ENCODE results near the gene MDFI. TPM values are rescaled to one million over a fixed set of nuclear protein-coding genes. Genes with fewer than 3 reads are reported as not detected.

The MDFI gene
- total RNA-seq, 1 donor from 2014 or later: 7.9 TPM

- H3K27ac Mint-ChIP-seq (ENCODE audit: unreplicated experiment): no peak overlapping the region
- no peaks in the 10 kb centered on the region for H3K4me1 Mint-ChIP-seq (ENCODE audit: low read depth, unreplicated experiment)
- TF ChIP-seq, protein P1, sequence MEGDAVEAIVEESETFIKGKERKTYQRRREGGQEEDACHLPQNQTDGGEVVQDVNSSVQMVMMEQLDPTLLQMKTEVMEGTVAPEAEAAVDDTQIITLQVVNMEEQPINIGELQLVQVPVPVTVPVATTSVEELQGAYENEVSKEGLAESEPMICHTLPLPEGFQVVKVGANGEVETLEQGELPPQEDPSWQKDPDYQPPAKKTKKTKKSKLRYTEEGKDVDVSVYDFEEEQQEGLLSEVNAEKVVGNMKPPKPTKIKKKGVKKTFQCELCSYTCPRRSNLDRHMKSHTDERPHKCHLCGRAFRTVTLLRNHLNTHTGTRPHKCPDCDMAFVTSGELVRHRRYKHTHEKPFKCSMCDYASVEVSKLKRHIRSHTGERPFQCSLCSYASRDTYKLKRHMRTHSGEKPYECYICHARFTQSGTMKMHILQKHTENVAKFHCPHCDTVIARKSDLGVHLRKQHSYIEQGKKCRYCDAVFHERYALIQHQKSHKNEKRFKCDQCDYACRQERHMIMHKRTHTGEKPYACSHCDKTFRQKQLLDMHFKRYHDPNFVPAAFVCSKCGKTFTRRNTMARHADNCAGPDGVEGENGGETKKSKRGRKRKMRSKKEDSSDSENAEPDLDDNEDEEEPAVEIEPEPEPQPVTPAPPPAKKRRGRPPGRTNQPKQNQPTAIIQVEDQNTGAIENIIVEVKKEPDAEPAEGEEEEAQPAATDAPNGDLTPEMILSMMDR (IDR thresholded peaks at IDR 0.05; ENCODE audit: partially characterized antibody, unreplicated experiment): no peak
- peaks cover 2% of the 10 kb centered on the region for H3K9me3 Mint-ChIP-seq (ENCODE audit: unreplicated experiment)
- no peak for DNase-seq
- H3K36me3 Mint-ChIP-seq (ENCODE audit: unreplicated experiment): no peaks in the 10 kb centered on the region
- peaks cover 8% of the 10 kb centered on the region for H3K27me3 Mint-ChIP-seq (ENCODE audit: unreplicated experiment)
- H3K4me3 Mint-ChIP-seq (ENCODE audit: unreplicated experiment): no peak overlapping the region
Measured at GRCh38 chr6:41692080-41692675, 53.9 kb downstream of the MDFI start.

DNA sequence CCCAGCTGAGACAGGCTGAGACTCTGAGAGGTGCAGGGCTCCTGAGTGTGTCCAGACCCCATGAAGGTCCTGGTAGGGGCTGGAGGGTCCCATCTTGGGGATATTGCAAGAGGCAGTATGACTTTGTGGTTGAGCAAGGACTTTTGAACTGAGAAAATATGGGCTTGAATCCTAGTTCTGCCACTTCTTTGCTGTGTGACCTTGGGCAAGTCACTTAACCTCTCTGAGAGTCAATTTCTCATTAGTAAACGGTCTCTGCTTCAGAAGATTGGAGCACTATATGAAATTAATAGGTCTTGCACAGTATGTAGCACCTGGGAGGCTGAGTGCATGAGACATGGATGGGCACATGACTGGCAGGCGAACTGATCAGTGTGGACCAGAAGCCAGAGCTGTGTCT is 54.5 kb downstream of the MDFI start:
- no peak overlapping the region for H3K27ac Mint-ChIP-seq (ENCODE audit: unreplicated experiment)
- H3K4me3 Mint-ChIP-seq (ENCODE audit: unreplicated experiment): no peak overlapping the region
- H3K27me3 Mint-ChIP-seq (ENCODE audit: unreplicated experiment): peaks cover 8% of the 10 kb centered on the region
- no peak for DNase-seq
- peaks cover 2% of the 10 kb centered on the region for H3K9me3 Mint-ChIP-seq (ENCODE audit: unreplicated experiment)
- H3K4me1 Mint-ChIP-seq (ENCODE audit: low read depth, unreplicated experiment): no peaks in the 10 kb centered on the region
- H3K36me3 Mint-ChIP-seq (ENCODE audit: unreplicated experiment): no peaks in the 10 kb centered on the region
- TF ChIP-seq, protein P1 (IDR thresholded peaks at IDR 0.05; ENCODE audit: partially characterized antibody, unreplicated experiment): no peak

DNA sequence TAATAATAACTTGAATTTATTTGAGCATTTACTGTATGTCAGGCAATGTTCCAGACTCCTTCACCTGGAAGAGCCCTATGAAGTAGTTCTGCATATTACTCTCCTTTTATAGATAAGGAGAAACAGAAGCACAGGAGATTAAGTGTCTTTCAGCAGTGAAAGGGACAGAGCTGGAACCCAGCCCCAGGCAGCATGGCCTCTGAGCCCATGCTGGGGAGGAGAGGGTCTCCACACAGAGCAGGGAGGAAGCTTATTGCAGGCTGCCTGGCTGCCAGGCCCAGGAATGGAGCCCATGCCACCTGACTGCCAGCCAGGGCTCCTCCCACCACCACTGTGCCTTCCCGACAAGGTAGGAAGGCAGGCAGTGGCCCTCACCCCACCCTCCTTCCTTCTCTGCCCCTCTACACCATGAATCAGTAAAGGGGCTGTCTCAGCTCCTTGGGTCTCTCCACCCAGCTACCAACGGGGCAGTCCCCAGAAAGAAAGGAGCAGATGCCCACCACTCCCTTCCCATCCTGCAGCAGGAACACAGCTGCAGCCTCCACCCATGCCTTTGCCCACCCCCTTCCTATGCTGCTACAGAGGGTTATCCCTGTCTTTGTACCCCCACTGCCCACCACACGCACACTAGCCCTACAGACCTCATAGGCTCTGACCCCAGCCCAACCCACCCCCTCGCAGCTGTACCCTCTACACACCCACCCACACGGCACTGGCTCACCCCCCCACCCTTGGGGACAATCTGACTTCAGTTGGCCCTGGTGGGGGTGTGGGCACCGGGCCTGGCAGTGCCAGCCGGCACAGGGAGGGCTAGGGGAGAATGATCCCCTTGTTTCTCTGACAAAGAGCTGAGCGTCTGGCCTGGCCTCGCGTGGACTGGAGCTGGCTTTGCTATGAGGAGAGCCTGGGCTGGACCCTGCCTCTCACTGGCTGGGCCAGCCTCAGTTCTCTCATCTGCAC is 55.3 kb downstream of the MDFI start:
- H3K36me3 Mint-ChIP-seq (ENCODE audit: unreplicated experiment): no peaks in the 10 kb centered on the region
- peaks cover 6% of the 10 kb centered on the region for H3K27me3 Mint-ChIP-seq (ENCODE audit: unreplicated experiment)
- no peak overlapping the region for H3K4me3 Mint-ChIP-seq (ENCODE audit: unreplicated experiment)
- H3K4me1 Mint-ChIP-seq (ENCODE audit: low read depth, unreplicated experiment): no peaks in the 10 kb centered on the region
- H3K9me3 Mint-ChIP-seq (ENCODE audit: unreplicated experiment): peaks cover 2% of the 10 kb centered on the region
- DNase-seq: no peak
- no peak overlapping the region for H3K27ac Mint-ChIP-seq (ENCODE audit: unreplicated experiment)
- TF ChIP-seq, protein P1 (IDR thresholded peaks at IDR 0.05; ENCODE audit: partially characterized antibody, unreplicated experiment): no peak

GRCh38 chr6:41694815-41695526 is 56.7 kb downstream of the MDFI start:
- no peak overlapping the region for H3K27ac Mint-ChIP-seq (ENCODE audit: unreplicated experiment)
- no peaks in the 10 kb centered on the region for H3K4me1 Mint-ChIP-seq (ENCODE audit: low read depth, unreplicated experiment)
- no peak for DNase-seq
- H3K4me3 Mint-ChIP-seq (ENCODE audit: unreplicated experiment): no peak overlapping the region
- peaks cover 6% of the 10 kb centered on the region for H3K27me3 Mint-ChIP-seq (ENCODE audit: unreplicated experiment)
- TF ChIP-seq, protein P1 (IDR thresholded peaks at IDR 0.05; ENCODE audit: partially characterized antibody, unreplicated experiment): no peak
- peaks cover 2% of the 10 kb centered on the region for H3K9me3 Mint-ChIP-seq (ENCODE audit: unreplicated experiment)
- H3K36me3 Mint-ChIP-seq (ENCODE audit: unreplicated experiment): no peaks in the 10 kb centered on the region
